Prostate gland (tissue), 2 donors: ENCODE results near the gene TUBGCP5.

Experiments
- CTCF ChIP-seq, 4 experiments: fragments of 200-600 bp in 2 of 4; fragments of 450-650 bp in 2 of 4; sonication (generic) in 2 of 4; IDR thresholded peaks; 1 replicate in 3 of 4; 2 replicates in 1 of 4; pipeline ENCODE4 v1.5.1; 2016 to 2019; ENCODE audit warnings: antibody characterized with exemption in 4 of 4, mild to moderate bottlenecking in 2 of 4, moderate library complexity in 2 of 4
- POLR2A ChIP-seq: fragments of 450-650 bp; IDR thresholded peaks from one replicate; pipeline ENCODE4 v1.6.1; 2016; ENCODE audit warnings: antibody characterized with exemption, mild to moderate bottlenecking
- POLR2AphosphoS5 ChIP-seq: sonication (generic); formaldehyde crosslinking; IDR thresholded peaks from one replicate; pipeline ENCODE4 v1.6.1; 2017; ENCODE audit warnings: antibody characterized with exemption

- TF ChIP-seq CTCF (IDR thresholded peaks at IDR 0.05) = no peak
- no peak for TF ChIP-seq POLR2A
- no peak for TF ChIP-seq POLR2AphosphoS5
Observed at GRCh38 chr15:22961762-22962161, 77.6 kb downstream of the TUBGCP5 start.
